Fibroblast of lung (primary cell): Measurements from ENCODE around the gene MMP15. TPM values are rescaled to one million over a fixed set of nuclear protein-coding genes. Genes with fewer than 3 reads are reported as not detected.

Experiments
- DNase-seq, 2 donors: peaks; one replicate each; pipeline versions ENCODE4 v3.0.0 to v3.0.0-alpha.2; 2010; ENCODE audit warnings: low read depth in 2 of 2
- H2AFZ ChIP-seq: 2 replicates; pipeline ENCODE4 v1.5.1; 2012; ENCODE audit warnings: low read length, control low read depth, inconsistent platforms
- H3K27ac ChIP-seq: 2 replicates; pipeline ENCODE4 v1.5.1; 2011; ENCODE audit warnings: low read length, control low read depth; ENCODE audit not compliant: insufficient read depth
- H3K27me3 ChIP-seq: 2 replicates; pipeline ENCODE4 v1.5.1; 2011; ENCODE audit warnings: mild to moderate bottlenecking, low read length; ENCODE audit not compliant: control insufficient read depth, insufficient read depth
- H3K36me3 ChIP-seq: 2 replicates; pipeline ENCODE4 v1.5.1; 2011; ENCODE audit warnings: low read length; ENCODE audit not compliant: control insufficient read depth, insufficient read depth
- H3K4me1 ChIP-seq: 2 replicates; pipeline ENCODE4 v1.5.1; 2011; ENCODE audit warnings: low read length; ENCODE audit not compliant: control insufficient read depth, insufficient read depth; ENCODE audit errors: extremely low read depth
- H3K4me2 ChIP-seq: 2 replicates; pipeline ENCODE4 v1.5.1; 2011; ENCODE audit warnings: low read length, control low read depth; ENCODE audit not compliant: insufficient read depth; ENCODE audit errors: extremely low read depth
- H3K4me3 ChIP-seq, 4 experiments: fragments of 200-600 bp in 1 of 4; sonication (generic) in 1 of 4; replicated peaks in 1 of 4; 2 replicates each; pipeline ENCODE4 v1.5.1; 2011 to 2016; ENCODE audit warnings: low read length in 4 of 4, low read depth in 3 of 4, mild to moderate bottlenecking in 3 of 4, control low read depth in 2 of 4, inconsistent platforms in 1 of 4, mixed read lengths in 1 of 4; ENCODE audit not compliant: insufficient read depth in 1 of 4; ENCODE audit errors: control extremely low read depth in 1 of 4
- H3K79me2 ChIP-seq: 2 replicates; pipeline ENCODE4 v1.5.1; 2012; ENCODE audit warnings: mild to moderate bottlenecking, low read length, inconsistent platforms; ENCODE audit not compliant: control insufficient read depth, insufficient read depth
- H3K9ac ChIP-seq: 2 replicates; pipeline ENCODE4 v1.5.1; 2011; ENCODE audit warnings: mild to moderate bottlenecking, low read length, control low read depth; ENCODE audit not compliant: insufficient read depth
- H3K9me3 ChIP-seq: 2 replicates; pipeline ENCODE4 v1.5.1; 2012; ENCODE audit warnings: low read depth, low read length; ENCODE audit not compliant: control insufficient read depth, insufficient read depth
- H4K20me1 ChIP-seq: 2 replicates; pipeline ENCODE4 v1.5.1; 2011; ENCODE audit warnings: low read length; ENCODE audit not compliant: control insufficient read depth, insufficient read depth; ENCODE audit errors: extremely low read depth
- CTCF ChIP-seq, 2 donors: IDR thresholded peaks in 1 of 2; conservative IDR thresholded peaks in 1 of 2; 1 replicate in 1 of 2; 2 replicates in 1 of 2; pipeline ENCODE4 v1.5.1; 2011 to 2012; ENCODE audit warnings: low read length in 2 of 2, control low read depth in 1 of 2, inconsistent platforms in 1 of 2, low read depth in 1 of 2, mild to moderate bottlenecking in 1 of 2
- EZH2 ChIP-seq: IDR thresholded peaks from 2 replicates; pipeline ENCODE4 v1.5.1; 2012; ENCODE audit warnings: low read length, control low read depth, mild to moderate bottlenecking; ENCODE audit errors: missing control alignments
- polyA plus RNA-seq, 2 donors: library from polyadenylated mRNA; depleted of rRNA in 1 of 2; stranded (reverse) in 1 of 2; unstranded in 1 of 2; fragments of >200 nt; gene quantifications; 2 replicates each; pipeline ENCODE4 v1.2.1, GENCODE V29; 2011 to 2012; ENCODE audit warnings: missing spikeins in 1 of 2
- total RNA-seq: library from RNA; depleted of rRNA; stranded (reverse); fragments of >200 nt; gene quantifications from 2 replicates; pipeline ENCODE4 v1.2.1, GENCODE V29; 2014

Gene MMP15
- total and polyA plus RNA-seq, 2 donors (not counting 1 experiment from before 2014, with no cell fraction given) = 0.74 to 6.4 TPM

GRCh38 chr16:57979006-57979585 is 46.5 kb upstream of the MMP15 start:
- Histone ChIP-seq H3K4me2 (no peak overlapping the region), H3K9ac (no peak overlapping the region)
- DNase-seq = no peak

GRCh38 chr16:57981636-57982035 is 43.9 kb upstream of the MMP15 start:
- TF ChIP-seq CTCF (conservative IDR thresholded peaks at IDR 0.05 in 1 of 2, IDR thresholded peaks at IDR 0.05 in 1 of 2; ENCODE audit: low read depth in 1 of 2, low read length in 2 of 2) = no peak
- TF ChIP-seq EZH2 = no peak
- peaks cover 9% of the 10 kb centered on the region for H3K27me3 ChIP-seq
- H3K36me3 ChIP-seq = no peaks in the 10 kb centered on the region
- no peak for DNase-seq
- H3K9ac ChIP-seq = no peak overlapping the region
- H4K20me1 ChIP-seq = no peaks in the 10 kb centered on the region
- H3K4me1 ChIP-seq = no peaks in the 10 kb centered on the region
- no peak overlapping the region for H2AFZ ChIP-seq
- no peak overlapping the region for H3K27ac ChIP-seq
- no peaks in the 10 kb centered on the region for H3K9me3 ChIP-seq
- no peak overlapping the region for H3K4me2 ChIP-seq
- no peaks in the 10 kb centered on the region for H3K79me2 ChIP-seq
- H3K4me3 ChIP-seq = no peak overlapping the region

More at GRCh38 chr16:57979006-57979585, 46.5 kb upstream of the MMP15 start:
- Histone ChIP-seq H2AFZ (no peak overlapping the region), H3K36me3 (no peaks in the 10 kb centered on the region), H4K20me1 (no peaks in the 10 kb centered on the region), H3K4me3 (no peak overlapping the region), H3K27me3 (no peaks in the 10 kb centered on the region), H3K27ac (no peak overlapping the region), H3K9me3 (no peaks in the 10 kb centered on the region), H3K79me2 (no peaks in the 10 kb centered on the region), H3K4me1 (no peaks in the 10 kb centered on the region)
- TF ChIP-seq CTCF (conservative IDR thresholded peaks at IDR 0.05 in 1 of 2, IDR thresholded peaks at IDR 0.05 in 1 of 2; ENCODE audit: low read depth in 1 of 2, low read length in 2 of 2) (no peak), EZH2 (no peak)

- H2AFZ ChIP-seq = no peak overlapping the region
- no peaks in the 10 kb centered on the region for H3K9me3 ChIP-seq
- H3K4me2 ChIP-seq = no peak overlapping the region
- H3K9ac ChIP-seq = no peak overlapping the region
- TF ChIP-seq CTCF (conservative IDR thresholded peaks at IDR 0.05 in 1 of 2, IDR thresholded peaks at IDR 0.05 in 1 of 2; ENCODE audit: low read depth in 1 of 2, low read length in 2 of 2) (no peak), EZH2 (no peak)
- H3K27me3 ChIP-seq = peaks cover 9% of the 10 kb centered on the region
- no peaks in the 10 kb centered on the region for H3K79me2 ChIP-seq
- DNase-seq = no peak
- H3K4me1 ChIP-seq = no peaks in the 10 kb centered on the region
- H3K4me3 ChIP-seq = no peak overlapping the region
- no peak overlapping the region for H3K27ac ChIP-seq
- H3K36me3 ChIP-seq = no peaks in the 10 kb centered on the region
- H4K20me1 ChIP-seq = no peaks in the 10 kb centered on the region
Measured at GRCh38 chr16:57982385-57982784, 43.2 kb upstream of the MMP15 start.
